Left ventricle myocardium inferior (tissue), 1 donor: Measurements from ENCODE around the gene SAMD4A. TPM values are rescaled to one million over a fixed set of nuclear protein-coding genes. Genes with fewer than 3 reads are reported as not detected.

ENCODE experiments used
- DNase-seq: peaks from one replicate; pipeline ENCODE4 v3.0.0-alpha.2; 2020
- H3K27ac ChIP-seq: fragments of 200-600 bp; replicated peaks from 2 replicates; pipeline ENCODE4 v1.8.0; 2021
- H3K27me3 ChIP-seq: fragments of 200-600 bp; 2 replicates; pipeline ENCODE4 v1.8.0; 2021; ENCODE audit warnings: low read depth
- H3K36me3 ChIP-seq: fragments of 200-600 bp; 2 replicates; pipeline ENCODE4 v1.8.0; 2021
- H3K4me1 ChIP-seq: fragments of 200-600 bp; 2 replicates; pipeline ENCODE4 v1.8.0; 2021
- H3K4me3 ChIP-seq: fragments of 200-600 bp; 2 replicates; pipeline ENCODE4 v1.8.0; 2021; ENCODE audit warnings: mild to moderate bottlenecking, moderate library complexity
- H3K9me3 ChIP-seq: fragments of 200-600 bp; replicated peaks from 2 replicates; pipeline ENCODE4 v1.8.0; 2021
- CTCF ChIP-seq: fragments of 200-600 bp; IDR thresholded peaks from 2 replicates; pipeline ENCODE4 v1.8.0; 2021; ENCODE audit warnings: antibody characterized with exemption, mild to moderate bottlenecking, borderline replicate concordance
- intact Hi-C: fragments of 100-400 bp; cut with micrococcal nuclease; formaldehyde crosslinking; loops from one replicate; pipeline ENCODE4 v1.11.0; 2022
- total RNA-seq: library from RNA; stranded (reverse); fragmentation: NEBNext Ultra II Directional; extraction: Animal tissue kit (Norgen Biotek cat#: 25700); gene quantifications from one replicate; pipeline ENCODE4 v1.2.1, GENCODE V29; 2021
- donor health status: DM: no; HTN: yes; CAD: no; lungs with severe emphysema.

Gene SAMD4A
- total RNA-seq, 1 donor from 2014 or later, result 173 TPM

GRCh38 chr14:54730156-54730961, 163.4 kb downstream of the SAMD4A start:
- no peaks in the 10 kb centered on the region for H3K9me3 ChIP-seq
- peak overlapping the region; percentile 73 for H3K27ac ChIP-seq
- no peak for TF ChIP-seq CTCF
- H3K4me1 ChIP-seq, result peaks cover 83% of the 10 kb centered on the region
- H3K4me3 ChIP-seq, result peak overlapping the region; percentile 45
- intact Hi-C loops, result no loop called here
- H3K36me3 ChIP-seq, result no peaks in the 10 kb centered on the region
- no peaks in the 10 kb centered on the region for H3K27me3 ChIP-seq
- no peak for DNase-seq

GRCh38 chr14:54734966-54735365, 168.0 kb downstream of the SAMD4A start:
- H3K27ac ChIP-seq, result peak overlapping the region; percentile 42
- H3K4me3 ChIP-seq, result no peak overlapping the region
- DNase-seq, result no peak
- peaks cover 5% of the 10 kb centered on the region for H3K36me3 ChIP-seq
- H3K4me1 ChIP-seq, result peaks cover 75% of the 10 kb centered on the region
- H3K9me3 ChIP-seq, result no peaks in the 10 kb centered on the region
- TF ChIP-seq CTCF, result no peak
- intact Hi-C loops, result no loop called here
- H3K27me3 ChIP-seq, result no peaks in the 10 kb centered on the region

- Histone ChIP-seq H3K9me3 (no peaks in the 10 kb centered on the region), H3K27ac (peak overlapping the region; percentile 42), H3K4me1 (peaks cover 70% of the 10 kb centered on the region), H3K4me3 (no peak overlapping the region), H3K36me3 (peaks cover 5% of the 10 kb centered on the region), H3K27me3 (no peaks in the 10 kb centered on the region)
- DNase-seq, result no peak
- no peak for TF ChIP-seq CTCF
- intact Hi-C loops, result no loop called here
Observed at GRCh38 chr14:54735424-54735823, 168.5 kb downstream of the SAMD4A start.

- intact Hi-C loops, result no loop called here
- DNase-seq, result no peak
- no peak for TF ChIP-seq CTCF
- no peaks in the 10 kb centered on the region for H3K27me3 ChIP-seq
- H3K27ac ChIP-seq, result peak overlapping the region; percentile 55
- H3K4me1 ChIP-seq, result peaks cover 63% of the 10 kb centered on the region
- no peaks in the 10 kb centered on the region for H3K9me3 ChIP-seq
- peaks cover 5% of the 10 kb centered on the region for H3K36me3 ChIP-seq
- no peak overlapping the region for H3K4me3 ChIP-seq
Observed at GRCh38 chr14:54737132-54737711, 170.3 kb downstream of the SAMD4A start.

GRCh38 chr14:54738009-54738408, 171.1 kb downstream of the SAMD4A start:
- peaks cover 5% of the 10 kb centered on the region for H3K36me3 ChIP-seq
- intact Hi-C loops, result no loop called here
- H3K4me1 ChIP-seq, result peaks cover 64% of the 10 kb centered on the region
- TF ChIP-seq CTCF, result no peak
- H3K9me3 ChIP-seq, result no peaks in the 10 kb centered on the region
- no peak overlapping the region for H3K4me3 ChIP-seq
- no peaks in the 10 kb centered on the region for H3K27me3 ChIP-seq
- no peak for DNase-seq
- H3K27ac ChIP-seq, result peak overlapping the region; percentile 55
